HUES6 (cell line): Measurements from ENCODE around the gene DRGX.

Experiments used
- H3K27ac ChIP-seq: 2 replicates; pipeline ENCODE4 v1.7.0; 2013; ENCODE audit warnings: low read depth, mild to moderate bottlenecking, low read length, inconsistent platforms
- H3K27me3 ChIP-seq: 2 replicates; pipeline ENCODE4 v1.6.1; 2013; ENCODE audit warnings: low read length; ENCODE audit not compliant: control insufficient read depth, insufficient read depth
- H3K36me3 ChIP-seq: 2 replicates; pipeline ENCODE4 v1.6.1; 2013; ENCODE audit warnings: low read length; ENCODE audit not compliant: control insufficient read depth, insufficient read depth
- H3K4me1 ChIP-seq: 2 replicates; pipeline ENCODE4 v1.6.1; 2013; ENCODE audit warnings: low read length; ENCODE audit not compliant: control insufficient read depth, insufficient read depth
- H3K4me3 ChIP-seq: 2 replicates; pipeline ENCODE4 v1.5.1; 2013; ENCODE audit warnings: low read depth, low read length
- H3K9ac ChIP-seq: one replicate; pipeline ENCODE4 v1.6.1; 2013; ENCODE audit warnings: mild to moderate bottlenecking, low read length
- H3K9me3 ChIP-seq: 2 replicates; pipeline ENCODE4 v1.6.1; 2013; ENCODE audit warnings: low read depth, low read length; ENCODE audit not compliant: control insufficient read depth, insufficient read depth

DRGX gene

GRCh38 chr10:49333192-49333591, 62.7 kb downstream of the DRGX start:
- Histone ChIP-seq H3K27ac (no peak overlapping the region), H3K4me1 (no peaks in the 10 kb centered on the region), H3K9ac (no peak overlapping the region), H3K9me3 (no peaks in the 10 kb centered on the region), H3K4me3 (no peak overlapping the region), H3K27me3 (no peaks in the 10 kb centered on the region), H3K36me3 (no peaks in the 10 kb centered on the region)

- Histone ChIP-seq H3K27me3 (no peaks in the 10 kb centered on the region), H3K4me3 (no peak overlapping the region), H3K9ac (no peak overlapping the region), H3K4me1 (no peaks in the 10 kb centered on the region), H3K36me3 (no peaks in the 10 kb centered on the region), H3K9me3 (no peaks in the 10 kb centered on the region), H3K27ac (no peak overlapping the region)
These were observed 63.1 kb downstream of the DRGX start for GRCh38 chr10:49332768-49333167.

GRCh38 chr10:49332333-49332732, 63.6 kb downstream of the DRGX start:
- Histone ChIP-seq H3K27ac (no peak overlapping the region), H3K4me3 (no peak overlapping the region), H3K36me3 (no peaks in the 10 kb centered on the region), H3K27me3 (no peaks in the 10 kb centered on the region), H3K9ac (no peak overlapping the region), H3K4me1 (no peaks in the 10 kb centered on the region), H3K9me3 (no peaks in the 10 kb centered on the region)

- no peaks in the 10 kb centered on the region for H3K27me3 ChIP-seq
- H3K4me1 ChIP-seq: no peaks in the 10 kb centered on the region
- no peaks in the 10 kb centered on the region for H3K9me3 ChIP-seq
- H3K27ac ChIP-seq: no peak overlapping the region
- H3K9ac ChIP-seq: no peak overlapping the region
- H3K36me3 ChIP-seq: no peaks in the 10 kb centered on the region
- no peak overlapping the region for H3K4me3 ChIP-seq
These were observed 64.5 kb downstream of the DRGX start for GRCh38 chr10:49331431-49331830.

GRCh38 chr10:49330127-49330665, 65.7 kb downstream of the DRGX start:
- H3K27ac ChIP-seq: no peak overlapping the region
- no peaks in the 10 kb centered on the region for H3K27me3 ChIP-seq
- no peaks in the 10 kb centered on the region for H3K36me3 ChIP-seq
- H3K9ac ChIP-seq: no peak overlapping the region
- H3K4me3 ChIP-seq: no peak overlapping the region
- no peaks in the 10 kb centered on the region for H3K9me3 ChIP-seq
- no peaks in the 10 kb centered on the region for H3K4me1 ChIP-seq

- no peaks in the 10 kb centered on the region for H3K36me3 ChIP-seq
- no peak overlapping the region for H3K4me3 ChIP-seq
- H3K9ac ChIP-seq: no peak overlapping the region
- H3K9me3 ChIP-seq: no peaks in the 10 kb centered on the region
- no peaks in the 10 kb centered on the region for H3K27me3 ChIP-seq
- H3K4me1 ChIP-seq: no peaks in the 10 kb centered on the region
- H3K27ac ChIP-seq: no peak overlapping the region
These were observed 66.8 kb downstream of the DRGX start for GRCh38 chr10:49329146-49329505.

- Histone ChIP-seq H3K36me3 (no peaks in the 10 kb centered on the region), H3K27ac (no peak overlapping the region), H3K9ac (no peak overlapping the region), H3K4me3 (no peak overlapping the region), H3K9me3 (no peaks in the 10 kb centered on the region), H3K4me1 (no peaks in the 10 kb centered on the region), H3K27me3 (no peaks in the 10 kb centered on the region)
These were observed 67.3 kb downstream of the DRGX start for GRCh38 chr10:49328401-49329145.

- Histone ChIP-seq H3K27ac (no peak overlapping the region), H3K9ac (no peak overlapping the region), H3K4me1 (no peaks in the 10 kb centered on the region), H3K36me3 (no peaks in the 10 kb centered on the region), H3K27me3 (no peaks in the 10 kb centered on the region), H3K4me3 (no peak overlapping the region), H3K9me3 (no peaks in the 10 kb centered on the region)
These were observed 68.7 kb downstream of the DRGX start for GRCh38 chr10:49327036-49327813.

- no peaks in the 10 kb centered on the region for H3K36me3 ChIP-seq
- no peak overlapping the region for H3K4me3 ChIP-seq
- no peak overlapping the region for H3K9ac ChIP-seq
- no peaks in the 10 kb centered on the region for H3K27me3 ChIP-seq
- H3K27ac ChIP-seq: no peak overlapping the region
- H3K9me3 ChIP-seq: no peaks in the 10 kb centered on the region
- no peaks in the 10 kb centered on the region for H3K4me1 ChIP-seq
These were observed 69.7 kb downstream of the DRGX start for GRCh38 chr10:49325916-49326783.

GRCh38 chr10:49325131-49325915, 70.6 kb downstream of the DRGX start:
- Histone ChIP-seq H3K27me3 (no peaks in the 10 kb centered on the region), H3K9me3 (no peaks in the 10 kb centered on the region), H3K9ac (no peak overlapping the region), H3K4me1 (no peaks in the 10 kb centered on the region), H3K36me3 (no peaks in the 10 kb centered on the region), H3K4me3 (no peak overlapping the region), H3K27ac (no peak overlapping the region)
